MM.1S (cell line): ENCODE results near the gene SLC1A7.

Source experiments
- EZH2phosphoT487 ChIP-seq: fragments of 300-600 bp; sonication (generic); IDR thresholded peaks from 2 replicates; pipeline ENCODE4 v1.6.1; 2018; ENCODE audit warnings: antibody characterized with exemption, low read length
- TF ChIP-seq, protein P1 (sequence below): fragments of 300-600 bp; sonication (generic); IDR thresholded peaks from 2 replicates; pipeline ENCODE4 v1.5.1; 2016; ENCODE audit warnings: antibody characterized with exemption, low read length, mixed read lengths

DNA sequence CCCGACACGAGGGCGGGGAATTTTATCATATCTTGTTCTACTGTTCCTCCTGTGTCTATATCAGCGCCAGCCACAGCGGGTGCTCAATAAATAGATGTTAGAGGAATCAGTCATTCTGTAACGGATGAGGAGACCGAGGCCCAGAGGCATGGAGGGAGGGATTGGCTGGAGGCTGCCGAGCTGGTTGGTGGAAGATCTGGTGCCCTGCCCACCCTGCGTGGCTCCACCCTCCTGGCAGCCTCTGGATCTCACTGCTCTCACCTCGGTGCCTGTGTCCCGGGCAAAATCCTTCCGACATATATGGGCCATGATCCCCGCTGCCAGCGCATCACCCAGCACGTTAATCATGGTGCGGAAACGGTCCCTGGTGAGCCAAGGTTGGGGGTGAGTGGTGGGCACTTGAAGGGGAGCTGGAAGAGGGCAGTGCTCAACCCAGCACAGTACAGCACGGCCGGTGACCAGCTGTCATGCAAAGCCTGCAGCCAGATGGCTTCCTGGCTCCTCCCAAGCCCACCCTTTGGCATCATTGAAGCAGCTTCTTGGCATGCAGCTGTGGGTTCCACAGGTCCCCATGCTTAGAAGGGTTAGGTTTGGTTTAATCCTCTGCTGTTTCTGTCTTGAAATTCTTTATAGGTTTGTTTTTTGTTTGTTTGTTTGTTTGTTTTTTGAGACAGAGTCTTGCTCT, 53.7 kb downstream of the SLC1A7 start:
- TF ChIP-seq, protein P1, sequence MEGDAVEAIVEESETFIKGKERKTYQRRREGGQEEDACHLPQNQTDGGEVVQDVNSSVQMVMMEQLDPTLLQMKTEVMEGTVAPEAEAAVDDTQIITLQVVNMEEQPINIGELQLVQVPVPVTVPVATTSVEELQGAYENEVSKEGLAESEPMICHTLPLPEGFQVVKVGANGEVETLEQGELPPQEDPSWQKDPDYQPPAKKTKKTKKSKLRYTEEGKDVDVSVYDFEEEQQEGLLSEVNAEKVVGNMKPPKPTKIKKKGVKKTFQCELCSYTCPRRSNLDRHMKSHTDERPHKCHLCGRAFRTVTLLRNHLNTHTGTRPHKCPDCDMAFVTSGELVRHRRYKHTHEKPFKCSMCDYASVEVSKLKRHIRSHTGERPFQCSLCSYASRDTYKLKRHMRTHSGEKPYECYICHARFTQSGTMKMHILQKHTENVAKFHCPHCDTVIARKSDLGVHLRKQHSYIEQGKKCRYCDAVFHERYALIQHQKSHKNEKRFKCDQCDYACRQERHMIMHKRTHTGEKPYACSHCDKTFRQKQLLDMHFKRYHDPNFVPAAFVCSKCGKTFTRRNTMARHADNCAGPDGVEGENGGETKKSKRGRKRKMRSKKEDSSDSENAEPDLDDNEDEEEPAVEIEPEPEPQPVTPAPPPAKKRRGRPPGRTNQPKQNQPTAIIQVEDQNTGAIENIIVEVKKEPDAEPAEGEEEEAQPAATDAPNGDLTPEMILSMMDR, result no peak
- TF ChIP-seq EZH2phosphoT487, result no peak
